ENCODE results near the gene TOMM20.

- TF ChIP-seq POLR2A (IDR thresholded peaks at IDR 0.05): no peak
- TF ChIP-seq CTCF (IDR thresholded peaks at IDR 0.05): no peak
Observed at GRCh38 chr1:235134171-235134570, 5.5 kb upstream of the TOMM20 start.
